ENCODE results near the gene MTM1.

GRCh38 chrX:150683536-150684146, 115.2 kb downstream of the MTM1 start:
- TF ChIP-seq EP300 (IDR thresholded peaks at IDR 0.05; ENCODE audit: borderline replicate concordance in 1 of 2, low read depth in 1 of 2, low read length in 1 of 2): no peak
- TF ChIP-seq, protein P1, sequence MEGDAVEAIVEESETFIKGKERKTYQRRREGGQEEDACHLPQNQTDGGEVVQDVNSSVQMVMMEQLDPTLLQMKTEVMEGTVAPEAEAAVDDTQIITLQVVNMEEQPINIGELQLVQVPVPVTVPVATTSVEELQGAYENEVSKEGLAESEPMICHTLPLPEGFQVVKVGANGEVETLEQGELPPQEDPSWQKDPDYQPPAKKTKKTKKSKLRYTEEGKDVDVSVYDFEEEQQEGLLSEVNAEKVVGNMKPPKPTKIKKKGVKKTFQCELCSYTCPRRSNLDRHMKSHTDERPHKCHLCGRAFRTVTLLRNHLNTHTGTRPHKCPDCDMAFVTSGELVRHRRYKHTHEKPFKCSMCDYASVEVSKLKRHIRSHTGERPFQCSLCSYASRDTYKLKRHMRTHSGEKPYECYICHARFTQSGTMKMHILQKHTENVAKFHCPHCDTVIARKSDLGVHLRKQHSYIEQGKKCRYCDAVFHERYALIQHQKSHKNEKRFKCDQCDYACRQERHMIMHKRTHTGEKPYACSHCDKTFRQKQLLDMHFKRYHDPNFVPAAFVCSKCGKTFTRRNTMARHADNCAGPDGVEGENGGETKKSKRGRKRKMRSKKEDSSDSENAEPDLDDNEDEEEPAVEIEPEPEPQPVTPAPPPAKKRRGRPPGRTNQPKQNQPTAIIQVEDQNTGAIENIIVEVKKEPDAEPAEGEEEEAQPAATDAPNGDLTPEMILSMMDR (IDR thresholded peaks at IDR 0.05): peak; percentile 67
- TF ChIP-seq, protein P2, sequence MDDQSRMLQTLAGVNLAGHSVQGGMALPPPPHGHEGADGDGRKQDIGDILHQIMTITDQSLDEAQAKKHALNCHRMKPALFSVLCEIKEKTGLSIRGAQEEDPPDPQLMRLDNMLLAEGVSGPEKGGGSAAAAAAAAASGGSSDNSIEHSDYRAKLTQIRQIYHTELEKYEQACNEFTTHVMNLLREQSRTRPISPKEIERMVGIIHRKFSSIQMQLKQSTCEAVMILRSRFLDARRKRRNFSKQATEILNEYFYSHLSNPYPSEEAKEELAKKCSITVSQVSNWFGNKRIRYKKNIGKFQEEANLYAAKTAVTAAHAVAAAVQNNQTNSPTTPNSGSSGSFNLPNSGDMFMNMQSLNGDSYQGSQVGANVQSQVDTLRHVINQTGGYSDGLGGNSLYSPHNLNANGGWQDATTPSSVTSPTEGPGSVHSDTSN (IDR thresholded peaks at IDR 0.05): no peak
- TF ChIP-seq GABPA (IDR thresholded peaks at IDR 0.05; ENCODE audit: low read depth): no peak
- no peak for TF ChIP-seq POLR2AphosphoS5 (IDR thresholded peaks at IDR 0.05; ENCODE audit: low read depth, low read length)
